Heart right ventricle (tissue), 16 donors: ENCODE measurements around the gene B9D2. TPM values are rescaled to one million over a fixed set of nuclear protein-coding genes. Genes with fewer than 3 reads are reported as not detected.
"Not testable (repeated sequence)": the region's sequence is repeated elsewhere in the genome, so short reads cannot be mapped to it uniquely, and the experiment has no call there.

Source experiments
- ATAC-seq, 8 donors: fragments of 200-7000 bp; cut with Tn5 transposase; one replicate each; pipeline ENCODE4 v1.9.1; 2020; ENCODE audit warnings: mild to moderate bottlenecking in 8 of 8, moderate library complexity in 8 of 8, moderate number of reproducible peaks in 1 of 8
- DNase-seq, 2 donors: peaks; one replicate each; pipeline ENCODE4 v3.0.0-alpha.2; 2020
- H3K27ac ChIP-seq, 10 donors: fragments of 200-600 bp; sonication (generic) in 2 of 10; one replicate each; pipeline versions ENCODE4 v1.5.0 to v1.8.0; 2020 to 2022; ENCODE audit warnings: mild to moderate bottlenecking in 3 of 10
- H3K27me3 ChIP-seq, 7 donors: fragments of 200-600 bp; one replicate each; pipeline ENCODE4 v1.8.0; 2021 to 2022; ENCODE audit warnings: mild to moderate bottlenecking in 2 of 7
- H3K36me3 ChIP-seq, 9 donors: fragments of 200-600 bp; sonication (generic) in 1 of 9; one replicate each; pipeline versions ENCODE4 v1.5.0 to v1.8.0; 2020 to 2022; ENCODE audit warnings: mild to moderate bottlenecking in 2 of 9
- H3K4me1 ChIP-seq, 9 donors: fragments of 200-600 bp; sonication (generic) in 1 of 9; one replicate each; pipeline versions ENCODE4 v1.5.0 to v1.8.0; 2020 to 2022; ENCODE audit warnings: mild to moderate bottlenecking in 4 of 9
- H3K4me3 ChIP-seq, 10 donors: fragments of 200-600 bp; sonication (generic) in 2 of 10; one replicate each; pipeline versions ENCODE4 v1.5.0 to v1.8.0; 2020 to 2022; ENCODE audit warnings: mild to moderate bottlenecking in 7 of 10, moderate library complexity in 2 of 10
- H3K9me3 ChIP-seq, 11 donors: fragments of 200-600 bp in 10 of 11; sonication (generic) in 2 of 11; one replicate each; pipeline versions ENCODE4 v1.5.0 to v1.8.0; 2013 to 2022; ENCODE audit warnings: mild to moderate bottlenecking in 2 of 11, control low read depth in 1 of 11, moderate library complexity in 1 of 11
- WGBS, 2 donors: extraction: QIAGEN DNeasy Blood & Tissue Kit; methylation state at CpG; one replicate each; pipeline ENCODE4 v1.1.7; 2013; ENCODE audit warnings: inconsistent platforms in 1 of 2; 5-methylcytosine and 5-hydroxymethylcytosine counted together
- intact Hi-C, 10 donors: fragments of 100-400 bp; cut with DNase I; formaldehyde crosslinking; loops; one replicate each; pipeline versions ENCODE4 v1.11.1 to v1.14.2; 2022
- polyA plus RNA-seq, 2 donors: library from polyadenylated mRNA; stranded (reverse); fragments of 200-250 nt; gene quantifications; one replicate each; pipeline ENCODE4 v1.2.3, GENCODE V29; 2013
- total RNA-seq, 10 donors: library from RNA; stranded (reverse); fragmentation: NEBNext Ultra II Directional in 3 of 10; extraction: Animal tissue kit (Norgen Biotek cat#: 25700) in 3 of 10; gene quantifications; one replicate each; pipeline versions ENCODE4 v1.2.1 to v1.2.4, GENCODE V29; 2021 to 2023
- TF ChIP-seq, protein P1 (sequence below), 9 donors: fragments of 200-600 bp; sonication (generic) in 2 of 9; IDR thresholded peaks; one replicate each; pipeline versions ENCODE4 v1.5.0 to v1.8.0; 2021 to 2022; ENCODE audit warnings: antibody characterized with exemption in 9 of 9, mild to moderate bottlenecking in 5 of 9, moderate library complexity in 1 of 9
- donor health status: Arrhythmogenic right ventricular cardiomyopathy.
- donor health status: ischemic (EF 13 %, LVEDD 7.1; RV severe dilation, severe dysfunction).
- donor health status: healthy with polysubstance abuse.
- donor health status: DM: no; HTN: yes; CAD: no.
- donor health status: DM: no; HTN: no; CAD: no.
- donor health status: ischemic (EF 25% LVEDD 6.9; RV normal size, moderate dysfunction).
- donor health status: ischemic (EF 25% LVEDD 5.7; RV mildly dilated, moderate dysfunction).
- donor health status: healthy.
- donor health status: DM: yes; HTN: yes; CAD: no.
- donor health status: Ischemic cardiomyopathy.
- donor health status: ischemic (EF 35%, LVEDD 5.7; RV mildly dilated, moderate dysfunction).
- donor health status: nonischemic (EF 11% LVEDD 7.7; RV severe dilation, severe dysfunction).
- donor health status: DM: yes; HTN: yes; CAD: no.
- donor health status: PGD.
- donor health status: ischemic (EF 29% LVEDD 5.4; RV normal size, mild dysfunction).
- donor health status: nonischemic (EF 23%, LVEDD 6.1; RV moderate dilation, normal function).

B9D2 gene
- total and polyA plus RNA-seq, 12 donors: 1.00 to 12.6 (median 2.5) TPM

DNA sequence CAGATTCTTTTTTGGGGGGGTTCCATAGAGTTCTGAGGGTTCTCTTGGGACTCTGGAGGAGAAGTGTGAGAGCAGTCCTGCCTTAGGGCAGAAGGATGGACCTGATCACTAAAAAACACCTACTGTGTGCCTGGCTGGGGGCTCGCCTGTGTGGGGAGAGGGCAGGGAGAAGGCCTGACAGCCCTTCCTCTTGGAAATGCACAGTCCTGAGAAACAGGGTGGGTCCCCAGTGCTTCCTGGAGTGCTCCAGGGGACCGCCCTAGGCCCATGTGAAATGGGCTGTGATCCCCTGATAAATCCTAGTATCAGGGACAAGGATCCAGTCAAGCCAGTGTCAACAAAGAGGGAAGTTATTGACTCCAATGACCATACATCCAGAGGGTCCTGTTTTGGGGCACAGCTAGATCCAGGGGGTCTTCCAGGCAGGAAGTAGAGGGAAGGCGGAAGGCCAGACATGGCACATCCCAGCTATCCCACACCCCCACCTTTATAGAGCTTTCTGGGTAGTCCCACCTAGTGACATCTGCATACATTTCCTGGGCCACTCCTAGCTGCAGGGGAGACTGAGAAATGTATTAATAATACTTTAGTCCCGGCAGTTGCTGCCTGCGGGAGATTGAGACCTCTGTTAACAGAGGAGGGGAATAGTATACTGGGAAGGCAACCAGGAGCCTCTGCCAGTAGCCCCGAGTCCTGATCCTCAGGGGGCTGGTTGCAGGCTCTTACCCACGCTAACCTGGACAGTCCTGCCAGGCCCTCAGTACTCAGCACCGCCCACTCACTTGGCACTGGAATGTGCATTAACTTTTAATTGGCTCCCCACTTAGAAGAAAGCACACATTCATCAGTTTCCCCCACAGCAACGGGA lies 47.4 kb upstream of the B9D2 start:
- Histone ChIP-seq H3K4me1 (peaks cover 22 to 69% (median 58%) of the 10 kb centered on the region in 9 donors), H3K27me3 (no peaks in the 10 kb centered on the region), H3K4me3 (no peak overlapping the region), H3K27ac (peak overlapping the region in 9 of 10 donors; percentile 55 to 84 (median 77)), H3K36me3 (peaks cover 0 to 57% (median 27%) of the 10 kb centered on the region in 9 donors), H3K9me3 (no peaks in the 10 kb centered on the region)
- ATAC-seq: peak in 3 of 8 donors; percentile 5 to 28 (median 18)
- DNase-seq: no peak
- TF ChIP-seq, protein P1, sequence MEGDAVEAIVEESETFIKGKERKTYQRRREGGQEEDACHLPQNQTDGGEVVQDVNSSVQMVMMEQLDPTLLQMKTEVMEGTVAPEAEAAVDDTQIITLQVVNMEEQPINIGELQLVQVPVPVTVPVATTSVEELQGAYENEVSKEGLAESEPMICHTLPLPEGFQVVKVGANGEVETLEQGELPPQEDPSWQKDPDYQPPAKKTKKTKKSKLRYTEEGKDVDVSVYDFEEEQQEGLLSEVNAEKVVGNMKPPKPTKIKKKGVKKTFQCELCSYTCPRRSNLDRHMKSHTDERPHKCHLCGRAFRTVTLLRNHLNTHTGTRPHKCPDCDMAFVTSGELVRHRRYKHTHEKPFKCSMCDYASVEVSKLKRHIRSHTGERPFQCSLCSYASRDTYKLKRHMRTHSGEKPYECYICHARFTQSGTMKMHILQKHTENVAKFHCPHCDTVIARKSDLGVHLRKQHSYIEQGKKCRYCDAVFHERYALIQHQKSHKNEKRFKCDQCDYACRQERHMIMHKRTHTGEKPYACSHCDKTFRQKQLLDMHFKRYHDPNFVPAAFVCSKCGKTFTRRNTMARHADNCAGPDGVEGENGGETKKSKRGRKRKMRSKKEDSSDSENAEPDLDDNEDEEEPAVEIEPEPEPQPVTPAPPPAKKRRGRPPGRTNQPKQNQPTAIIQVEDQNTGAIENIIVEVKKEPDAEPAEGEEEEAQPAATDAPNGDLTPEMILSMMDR (IDR thresholded peaks at IDR 0.05): no peak
- intact Hi-C loops: no loop called here
- WGBS, 2 donors: 40 to 48% methylated on average over 9 of the region's 9 CpGs

DNA sequence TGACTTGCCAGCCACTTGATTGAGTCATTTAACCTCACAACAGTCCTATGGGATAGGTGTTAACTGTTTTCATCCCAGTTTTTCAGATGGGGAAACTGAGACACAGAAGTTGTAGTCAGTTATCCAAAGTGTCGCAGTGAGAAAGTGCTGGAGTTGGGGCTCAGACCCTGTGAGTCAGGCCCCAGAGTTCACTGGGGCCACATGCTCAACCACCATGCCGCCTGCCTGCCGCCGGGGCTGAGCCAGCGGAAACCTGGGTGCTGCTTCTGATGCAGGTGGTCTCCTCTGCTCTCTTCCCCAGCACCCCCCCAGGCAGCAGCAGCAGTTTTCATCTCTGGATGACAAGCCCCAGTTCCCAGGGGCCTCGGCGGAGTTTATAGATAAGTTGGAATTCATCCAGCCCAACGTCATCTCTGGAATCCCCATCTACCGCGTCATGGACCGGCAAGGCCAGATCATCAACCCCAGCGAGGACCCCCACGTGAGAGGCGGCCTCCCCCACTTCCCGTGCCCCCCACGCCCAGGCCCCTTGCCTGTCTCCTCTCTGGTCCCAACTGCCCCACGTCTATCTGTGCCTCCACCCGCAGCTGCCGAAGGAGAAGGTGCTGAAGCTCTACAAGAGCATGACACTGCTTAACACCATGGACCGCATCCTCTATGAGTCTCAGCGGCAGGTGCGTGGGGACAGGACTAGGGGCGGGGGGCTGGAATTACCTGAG lies 46.5 kb upstream of the B9D2 start:
- DNase-seq: no peak

DNA sequence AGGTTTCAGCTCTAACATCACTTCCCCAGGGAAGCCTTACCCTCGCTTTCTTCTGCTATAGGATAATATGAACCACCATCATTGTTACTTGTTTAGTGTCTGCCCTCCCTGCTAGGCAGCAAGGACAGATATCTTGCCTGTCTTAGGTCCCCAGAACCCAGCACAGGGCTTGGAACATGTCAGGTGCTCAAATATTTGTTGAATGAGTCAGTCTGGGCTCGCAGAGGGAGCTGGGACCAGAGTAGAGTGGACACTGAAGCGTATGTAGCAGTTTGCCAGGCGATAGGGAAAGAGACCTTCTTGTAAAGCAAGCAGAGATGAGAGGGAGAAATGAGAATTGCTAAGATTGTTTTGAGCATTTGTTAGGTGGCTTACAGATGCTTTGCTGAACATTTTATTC lies 45.3 kb upstream of the B9D2 start:
- H3K4me3 ChIP-seq: no peak overlapping the region
- TF ChIP-seq, protein P1 (IDR thresholded peaks at IDR 0.05): no peak
- no peaks in the 10 kb centered on the region for H3K9me3 ChIP-seq
- peak overlapping the region; percentile 57 to 84 (median 75) for H3K27ac ChIP-seq
- intact Hi-C loops: no loop called here
- H3K27me3 ChIP-seq: no peaks in the 10 kb centered on the region
- ATAC-seq (peak; percentile 50 to 81 (median 62)), DNase-seq (peak in 1 of 2 donors; percentile 61)
- peaks cover 0 to 36% (median 16%) of the 10 kb centered on the region in 9 donors for H3K36me3 ChIP-seq
- 45 to 52% methylated on average over 4 of the region's 4 CpGs for WGBS, 2 donors
- peaks cover 30 to 88% (median 75%) of the 10 kb centered on the region in 9 donors for H3K4me1 ChIP-seq

More for the DNA sequence above, 46.5 kb upstream of the B9D2 start:
- Histone ChIP-seq H3K9me3 (no peaks in the 10 kb centered on the region), H3K4me3 (no peak overlapping the region), H3K4me1 (peaks cover 23 to 77% (median 66%) of the 10 kb centered on the region in 9 donors), H3K27me3 (no peaks in the 10 kb centered on the region), H3K27ac (peak overlapping the region in 9 of 10 donors; percentile 57 to 84 (median 77)), H3K36me3 (peaks cover 0 to 48% (median 27%) of the 10 kb centered on the region in 9 donors)
- ATAC-seq: no peak
- WGBS, 2 donors: 57 to 69% methylated on average over 23 of the region's 23 CpGs
- TF ChIP-seq, protein P1 (IDR thresholded peaks at IDR 0.05): no peak
- intact Hi-C loops: no loop called here

DNA sequence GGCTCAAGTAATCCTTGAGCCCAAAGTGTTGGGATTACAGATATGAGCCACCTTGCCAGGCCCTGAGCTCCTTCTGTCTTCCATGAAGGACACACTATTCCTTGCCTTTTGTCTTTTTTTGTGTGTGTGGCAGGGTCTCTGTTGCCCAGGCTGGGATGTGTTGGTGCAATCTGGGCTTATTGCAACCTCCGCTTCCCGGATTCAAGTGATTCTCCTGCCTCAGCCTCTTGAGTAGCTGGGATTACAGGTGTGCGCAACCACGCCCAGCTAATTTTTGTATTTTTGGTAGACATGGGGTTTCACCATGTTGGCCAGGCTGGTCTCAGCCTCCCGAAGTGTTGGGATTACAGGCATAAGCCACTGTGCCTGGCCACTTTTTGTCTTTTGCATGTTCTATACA lies 44.9 kb upstream of the B9D2 start:
- Histone ChIP-seq H3K4me1 (peaks cover 30 to 92% (median 77%) of the 10 kb centered on the region in 9 donors), H3K36me3 (peaks cover 0 to 32% (median 12%) of the 10 kb centered on the region in 9 donors), H3K27ac (peak overlapping the region; percentile 57 to 84 (median 75))
- H3K27me3 ChIP-seq, H3K9me3 ChIP-seq, intact Hi-C loops, DNase-seq, H3K4me3 ChIP-seq, ATAC-seq: not testable (repeated sequence)
- WGBS, 2 donors: 92 to 96% methylated on average over 5 of the region's 5 CpGs
